GM11168 (cell line): Measurements from ENCODE around the gene KIF6.

ENCODE experiments used
- in situ Hi-C: fragments of 300-500 bp; cut with MboI; formaldehyde crosslinking; loops from one replicate; pipeline ENCODE4 v1.12.0; 2022; ENCODE audit warnings: low sequenced_read_pairs; ENCODE audit not compliant: unreplicated experiment

KIF6 gene

GRCh38 chr6:39281312-39281980, 443.8 kb downstream of the KIF6 start:
- in situ Hi-C loops, result no loop called here

GRCh38 chr6:39280247-39280731, 444.9 kb downstream of the KIF6 start:
- in situ Hi-C loops, result no loop called here
